ENCODE data around the gene CST9. TPM values are rescaled to one million over a fixed set of nuclear protein-coding genes. Genes with fewer than 3 reads are reported as not detected.
A peak's percentile ranks its signal among the peaks of the same experiment; 100 is the strongest.

The CST9 gene
- total and polyA plus RNA-seq, 2 of the 13 experiments (the other 11 are each of a cell fraction or from before 2014, with no cell fraction given) = 0.07 TPM; not detected in 1

DNA sequence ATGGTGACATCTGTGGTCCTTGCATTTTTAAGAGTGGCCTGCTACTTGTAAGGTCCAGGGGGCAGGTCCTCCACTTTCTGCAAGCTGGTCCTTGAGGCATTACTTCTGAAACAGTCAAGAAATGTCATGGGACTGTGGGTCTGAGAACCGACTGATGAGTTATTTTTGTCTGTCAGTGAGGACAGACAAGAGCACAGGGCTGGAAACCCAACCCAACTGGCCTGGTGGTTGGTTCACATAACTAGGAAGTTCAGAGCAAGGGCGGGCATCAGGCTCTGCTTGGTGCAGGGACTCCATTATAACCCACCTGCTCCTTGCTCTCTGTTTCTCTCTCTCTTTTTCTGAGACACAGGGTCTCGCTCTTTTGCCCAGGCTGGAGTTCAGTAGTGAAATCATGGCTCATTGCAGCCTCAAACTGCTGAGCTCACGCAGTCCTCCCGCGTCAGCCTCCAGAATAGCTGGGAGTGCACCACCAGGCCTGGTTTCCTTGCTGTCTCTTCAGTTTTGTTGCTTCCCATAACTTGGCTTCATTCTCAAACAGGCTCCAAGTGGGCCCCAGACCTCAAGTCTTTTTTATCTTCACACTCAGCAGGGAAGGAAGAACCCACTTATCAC, 22.8 kb upstream of the CST9 start (continued):
- no peak for TF ChIP-seq ZFYVE20 (CRISPR knock-in tag; IDR thresholded peaks at IDR 0.05; ENCODE audit: borderline replicate concordance, low read depth)
- TF ChIP-seq ZNF839 (CRISPR knock-in tag; IDR thresholded peaks at IDR 0.05; ENCODE audit: borderline replicate concordance) = 0 out of 2 replicates have a peak, but pooled peaks have one; percentile 5
- TF ChIP-seq ZNF101 (CRISPR knock-in tag; IDR thresholded peaks at IDR 0.05; ENCODE audit: borderline replicate concordance, low read depth) = 0 out of 2 replicates have a peak, but pooled peaks have one; percentile 25
- no peak for TF ChIP-seq TP53 (CRISPR knock-in tag; conservative IDR thresholded peaks at IDR 0.05)
- no peak for TF ChIP-seq SOX13 (IDR thresholded peaks at IDR 0.05)
- no peak for TF ChIP-seq SOX13 (CRISPR knock-in tag; conservative IDR thresholded peaks at IDR 0.05 in 1 of 2, IDR thresholded peaks at IDR 0.05 in 1 of 2)
- no peak for TF ChIP-seq ZNF205 (CRISPR knock-in tag; IDR thresholded peaks at IDR 0.05)
- no peak for TF ChIP-seq SMARCC2 (IDR thresholded peaks at IDR 0.05)
- TF ChIP-seq, protein P1, sequence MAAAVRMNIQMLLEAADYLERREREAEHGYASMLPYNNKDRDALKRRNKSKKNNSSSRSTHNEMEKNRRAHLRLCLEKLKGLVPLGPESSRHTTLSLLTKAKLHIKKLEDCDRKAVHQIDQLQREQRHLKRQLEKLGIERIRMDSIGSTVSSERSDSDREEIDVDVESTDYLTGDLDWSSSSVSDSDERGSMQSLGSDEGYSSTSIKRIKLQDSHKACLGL (CRISPR knock-in tag; IDR thresholded peaks at IDR 0.05) = peak; percentile 42; the same call in 1 of the 2 replicates
- no peak for TF ChIP-seq TCF12 (IDR thresholded peaks at IDR 0.05)
- TF ChIP-seq TCF12 (CRISPR knock-in tag; IDR thresholded peaks at IDR 0.05) = no peak; the same call in 1 of the 2 replicates
- TF ChIP-seq, protein P2, sequence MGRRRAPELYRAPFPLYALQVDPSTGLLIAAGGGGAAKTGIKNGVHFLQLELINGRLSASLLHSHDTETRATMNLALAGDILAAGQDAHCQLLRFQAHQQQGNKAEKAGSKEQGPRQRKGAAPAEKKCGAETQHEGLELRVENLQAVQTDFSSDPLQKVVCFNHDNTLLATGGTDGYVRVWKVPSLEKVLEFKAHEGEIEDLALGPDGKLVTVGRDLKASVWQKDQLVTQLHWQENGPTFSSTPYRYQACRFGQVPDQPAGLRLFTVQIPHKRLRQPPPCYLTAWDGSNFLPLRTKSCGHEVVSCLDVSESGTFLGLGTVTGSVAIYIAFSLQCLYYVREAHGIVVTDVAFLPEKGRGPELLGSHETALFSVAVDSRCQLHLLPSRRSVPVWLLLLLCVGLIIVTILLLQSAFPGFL (CRISPR knock-in tag; IDR thresholded peaks at IDR 0.05) = peak; percentile 32; the same call in 1 of the 2 replicates
- TF ChIP-seq, protein P3, sequence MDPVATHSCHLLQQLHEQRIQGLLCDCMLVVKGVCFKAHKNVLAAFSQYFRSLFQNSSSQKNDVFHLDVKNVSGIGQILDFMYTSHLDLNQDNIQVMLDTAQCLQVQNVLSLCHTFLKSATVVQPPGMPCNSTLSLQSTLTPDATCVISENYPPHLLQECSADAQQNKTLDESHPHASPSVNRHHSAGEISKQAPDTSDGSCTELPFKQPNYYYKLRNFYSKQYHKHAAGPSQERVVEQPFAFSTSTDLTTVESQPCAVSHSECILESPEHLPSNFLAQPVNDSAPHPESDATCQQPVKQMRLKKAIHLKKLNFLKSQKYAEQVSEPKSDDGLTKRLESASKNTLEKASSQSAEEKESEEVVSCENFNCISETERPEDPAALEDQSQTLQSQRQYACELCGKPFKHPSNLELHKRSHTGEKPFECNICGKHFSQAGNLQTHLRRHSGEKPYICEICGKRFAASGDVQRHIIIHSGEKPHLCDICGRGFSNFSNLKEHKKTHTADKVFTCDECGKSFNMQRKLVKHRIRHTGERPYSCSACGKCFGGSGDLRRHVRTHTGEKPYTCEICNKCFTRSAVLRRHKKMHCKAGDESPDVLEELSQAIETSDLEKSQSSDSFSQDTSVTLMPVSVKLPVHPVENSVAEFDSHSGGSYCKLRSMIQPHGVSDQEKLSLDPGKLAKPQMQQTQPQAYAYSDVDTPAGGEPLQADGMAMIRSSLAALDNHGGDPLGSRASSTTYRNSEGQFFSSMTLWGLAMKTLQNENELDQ (CRISPR knock-in tag; IDR thresholded peaks at IDR 0.05; ENCODE audit: borderline replicate concordance) = no peak
- TF ChIP-seq MIER3 (CRISPR knock-in tag; IDR thresholded peaks at IDR 0.05; ENCODE audit: borderline replicate concordance) = no peak
- TF ChIP-seq FOXK1 (CRISPR knock-in tag; IDR thresholded peaks at IDR 0.05; ENCODE audit: borderline replicate concordance, low read depth) = no peak
- no peak for TF ChIP-seq ZSCAN25 (CRISPR knock-in tag; IDR thresholded peaks at IDR 0.05)
- TF ChIP-seq, protein P4, sequence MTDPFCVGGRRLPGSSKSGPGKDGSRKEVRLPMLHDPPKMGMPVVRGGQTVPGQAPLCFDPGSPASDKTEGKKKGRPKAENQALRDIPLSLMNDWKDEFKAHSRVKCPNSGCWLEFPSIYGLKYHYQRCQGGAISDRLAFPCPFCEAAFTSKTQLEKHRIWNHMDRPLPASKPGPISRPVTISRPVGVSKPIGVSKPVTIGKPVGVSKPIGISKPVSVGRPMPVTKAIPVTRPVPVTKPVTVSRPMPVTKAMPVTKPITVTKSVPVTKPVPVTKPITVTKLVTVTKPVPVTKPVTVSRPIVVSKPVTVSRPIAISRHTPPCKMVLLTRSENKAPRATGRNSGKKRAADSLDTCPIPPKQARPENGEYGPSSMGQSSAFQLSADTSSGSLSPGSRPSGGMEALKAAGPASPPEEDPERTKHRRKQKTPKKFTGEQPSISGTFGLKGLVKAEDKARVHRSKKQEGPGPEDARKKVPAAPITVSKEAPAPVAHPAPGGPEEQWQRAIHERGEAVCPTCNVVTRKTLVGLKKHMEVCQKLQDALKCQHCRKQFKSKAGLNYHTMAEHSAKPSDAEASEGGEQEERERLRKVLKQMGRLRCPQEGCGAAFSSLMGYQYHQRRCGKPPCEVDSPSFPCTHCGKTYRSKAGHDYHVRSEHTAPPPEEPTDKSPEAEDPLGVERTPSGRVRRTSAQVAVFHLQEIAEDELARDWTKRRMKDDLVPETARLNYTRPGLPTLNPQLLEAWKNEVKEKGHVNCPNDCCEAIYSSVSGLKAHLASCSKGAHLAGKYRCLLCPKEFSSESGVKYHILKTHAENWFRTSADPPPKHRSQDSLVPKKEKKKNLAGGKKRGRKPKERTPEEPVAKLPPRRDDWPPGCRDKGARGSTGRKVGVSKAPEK (CRISPR knock-in tag; IDR thresholded peaks at IDR 0.05; ENCODE audit: borderline replicate concordance) = no peak
- TF ChIP-seq, protein P5, sequence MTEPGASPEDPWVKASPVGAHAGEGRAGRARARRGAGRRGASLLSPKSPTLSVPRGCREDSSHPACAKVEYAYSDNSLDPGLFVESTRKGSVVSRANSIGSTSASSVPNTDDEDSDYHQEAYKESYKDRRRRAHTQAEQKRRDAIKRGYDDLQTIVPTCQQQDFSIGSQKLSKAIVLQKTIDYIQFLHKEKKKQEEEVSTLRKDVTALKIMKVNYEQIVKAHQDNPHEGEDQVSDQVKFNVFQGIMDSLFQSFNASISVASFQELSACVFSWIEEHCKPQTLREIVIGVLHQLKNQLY (CRISPR knock-in tag; IDR thresholded peaks at IDR 0.05) = no peak
- TF ChIP-seq, protein P6, sequence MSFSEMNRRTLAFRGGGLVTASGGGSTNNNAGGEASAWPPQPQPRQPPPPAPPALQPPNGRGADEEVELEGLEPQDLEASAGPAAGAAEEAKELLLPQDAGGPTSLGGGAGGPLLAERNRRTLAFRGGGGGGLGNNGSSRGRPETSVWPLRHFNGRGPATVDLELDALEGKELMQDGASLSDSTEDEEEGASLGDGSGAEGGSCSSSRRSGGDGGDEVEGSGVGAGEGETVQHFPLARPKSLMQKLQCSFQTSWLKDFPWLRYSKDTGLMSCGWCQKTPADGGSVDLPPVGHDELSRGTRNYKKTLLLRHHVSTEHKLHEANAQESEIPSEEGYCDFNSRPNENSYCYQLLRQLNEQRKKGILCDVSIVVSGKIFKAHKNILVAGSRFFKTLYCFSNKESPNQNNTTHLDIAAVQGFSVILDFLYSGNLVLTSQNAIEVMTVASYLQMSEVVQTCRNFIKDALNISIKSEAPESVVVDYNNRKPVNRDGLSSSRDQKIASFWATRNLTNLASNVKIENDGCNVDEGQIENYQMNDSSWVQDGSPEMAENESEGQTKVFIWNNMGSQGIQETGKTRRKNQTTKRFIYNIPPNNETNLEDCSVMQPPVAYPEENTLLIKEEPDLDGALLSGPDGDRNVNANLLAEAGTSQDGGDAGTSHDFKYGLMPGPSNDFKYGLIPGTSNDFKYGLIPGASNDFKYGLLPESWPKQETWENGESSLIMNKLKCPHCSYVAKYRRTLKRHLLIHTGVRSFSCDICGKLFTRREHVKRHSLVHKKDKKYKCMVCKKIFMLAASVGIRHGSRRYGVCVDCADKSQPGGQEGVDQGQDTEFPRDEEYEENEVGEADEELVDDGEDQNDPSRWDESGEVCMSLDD (CRISPR knock-in tag; IDR thresholded peaks at IDR 0.05; ENCODE audit: borderline replicate concordance) = no peak

Measured in HepG2 (cell line).